ENCODE measurements around the gene PLEKHM2.

DNA sequence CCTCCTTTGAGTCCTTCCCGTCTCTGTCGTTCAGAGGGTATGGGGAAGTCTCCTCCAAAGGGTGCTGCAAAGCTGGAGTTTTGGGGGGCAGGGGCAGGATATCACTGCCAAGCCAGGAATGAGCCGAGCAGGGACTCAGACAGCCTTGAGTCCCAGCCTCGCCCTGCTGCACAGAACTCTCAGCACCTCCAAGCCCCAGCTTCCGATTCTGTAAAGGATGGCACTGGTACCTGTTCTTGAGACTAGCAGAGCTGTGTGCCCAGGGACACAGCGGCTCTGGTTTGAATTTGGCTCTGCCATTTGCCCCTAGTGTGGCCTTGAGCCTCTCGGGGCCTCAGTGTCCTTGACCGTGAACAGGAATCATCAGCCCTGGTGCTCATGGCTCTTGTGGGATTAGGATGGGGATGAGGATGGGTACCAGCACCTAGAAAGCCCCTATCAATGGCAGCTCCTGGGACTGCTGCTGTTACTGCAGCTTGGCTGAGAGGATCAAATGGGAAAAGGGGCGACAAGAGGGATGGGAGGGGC, 73.0 kb downstream of the PLEKHM2 start:
- TF ChIP-seq RAD21 (IDR thresholded peaks at IDR 0.05; ENCODE audit: low read length) (no peak), CEBPB (IDR thresholded peaks at IDR 0.05; ENCODE audit: low read depth, low read length) (no peak), POLR2A (IDR thresholded peaks at IDR 0.05; ENCODE audit: low read depth, low read length) (no peak), MAZ (IDR thresholded peaks at IDR 0.05; ENCODE audit: borderline replicate concordance, low read depth, low read length) (no peak)
- TF ChIP-seq, protein P1, sequence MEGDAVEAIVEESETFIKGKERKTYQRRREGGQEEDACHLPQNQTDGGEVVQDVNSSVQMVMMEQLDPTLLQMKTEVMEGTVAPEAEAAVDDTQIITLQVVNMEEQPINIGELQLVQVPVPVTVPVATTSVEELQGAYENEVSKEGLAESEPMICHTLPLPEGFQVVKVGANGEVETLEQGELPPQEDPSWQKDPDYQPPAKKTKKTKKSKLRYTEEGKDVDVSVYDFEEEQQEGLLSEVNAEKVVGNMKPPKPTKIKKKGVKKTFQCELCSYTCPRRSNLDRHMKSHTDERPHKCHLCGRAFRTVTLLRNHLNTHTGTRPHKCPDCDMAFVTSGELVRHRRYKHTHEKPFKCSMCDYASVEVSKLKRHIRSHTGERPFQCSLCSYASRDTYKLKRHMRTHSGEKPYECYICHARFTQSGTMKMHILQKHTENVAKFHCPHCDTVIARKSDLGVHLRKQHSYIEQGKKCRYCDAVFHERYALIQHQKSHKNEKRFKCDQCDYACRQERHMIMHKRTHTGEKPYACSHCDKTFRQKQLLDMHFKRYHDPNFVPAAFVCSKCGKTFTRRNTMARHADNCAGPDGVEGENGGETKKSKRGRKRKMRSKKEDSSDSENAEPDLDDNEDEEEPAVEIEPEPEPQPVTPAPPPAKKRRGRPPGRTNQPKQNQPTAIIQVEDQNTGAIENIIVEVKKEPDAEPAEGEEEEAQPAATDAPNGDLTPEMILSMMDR (conservative IDR thresholded peaks at IDR 0.05; ENCODE audit: low read depth, low read length), result no peak
- TF ChIP-seq, protein P2, sequence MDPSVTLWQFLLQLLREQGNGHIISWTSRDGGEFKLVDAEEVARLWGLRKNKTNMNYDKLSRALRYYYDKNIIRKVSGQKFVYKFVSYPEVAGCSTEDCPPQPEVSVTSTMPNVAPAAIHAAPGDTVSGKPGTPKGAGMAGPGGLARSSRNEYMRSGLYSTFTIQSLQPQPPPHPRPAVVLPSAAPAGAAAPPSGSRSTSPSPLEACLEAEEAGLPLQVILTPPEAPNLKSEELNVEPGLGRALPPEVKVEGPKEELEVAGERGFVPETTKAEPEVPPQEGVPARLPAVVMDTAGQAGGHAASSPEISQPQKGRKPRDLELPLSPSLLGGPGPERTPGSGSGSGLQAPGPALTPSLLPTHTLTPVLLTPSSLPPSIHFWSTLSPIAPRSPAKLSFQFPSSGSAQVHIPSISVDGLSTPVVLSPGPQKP (IDR thresholded peaks at IDR 0.05; ENCODE audit: borderline replicate concordance, low read depth, low read length), result no peak
- TF ChIP-seq, protein P3, sequence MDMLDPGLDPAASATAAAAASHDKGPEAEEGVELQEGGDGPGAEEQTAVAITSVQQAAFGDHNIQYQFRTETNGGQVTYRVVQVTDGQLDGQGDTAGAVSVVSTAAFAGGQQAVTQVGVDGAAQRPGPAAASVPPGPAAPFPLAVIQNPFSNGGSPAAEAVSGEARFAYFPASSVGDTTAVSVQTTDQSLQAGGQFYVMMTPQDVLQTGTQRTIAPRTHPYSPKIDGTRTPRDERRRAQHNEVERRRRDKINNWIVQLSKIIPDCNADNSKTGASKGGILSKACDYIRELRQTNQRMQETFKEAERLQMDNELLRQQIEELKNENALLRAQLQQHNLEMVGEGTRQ (IDR thresholded peaks at IDR 0.05; ENCODE audit: low read depth, low read length), result no peak

Data from IMR-90 (cell line).